IPS-11a (cell line): ENCODE results near the gene RAB15.

ENCODE experiments used
- H3K4me3 ChIP-seq: one replicate; pipeline ENCODE4 v1.5.1; 2013; ENCODE audit warnings: low read depth, low read length, control low read depth

Gene RAB15

DNA sequence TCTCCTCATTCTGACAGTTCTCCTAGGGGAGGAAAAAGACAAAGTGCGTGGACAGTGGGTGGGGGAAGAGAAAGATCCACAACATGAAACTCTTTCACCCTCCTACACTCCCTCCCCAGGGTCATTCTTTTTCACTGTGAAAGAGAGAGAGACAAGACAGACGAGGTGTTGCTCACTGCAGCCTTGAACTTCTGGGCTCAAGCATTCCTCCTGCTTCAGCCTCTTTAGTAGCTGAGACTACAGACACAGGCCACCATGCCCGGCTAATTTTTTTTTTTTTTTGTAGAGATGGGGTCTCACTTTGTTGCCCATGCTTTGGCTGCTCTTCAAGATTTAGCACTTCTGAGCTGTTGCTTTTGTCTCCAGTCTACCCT lies 32.3 kb downstream of the RAB15 start:
- H3K4me3 ChIP-seq: no peak overlapping the region

DNA sequence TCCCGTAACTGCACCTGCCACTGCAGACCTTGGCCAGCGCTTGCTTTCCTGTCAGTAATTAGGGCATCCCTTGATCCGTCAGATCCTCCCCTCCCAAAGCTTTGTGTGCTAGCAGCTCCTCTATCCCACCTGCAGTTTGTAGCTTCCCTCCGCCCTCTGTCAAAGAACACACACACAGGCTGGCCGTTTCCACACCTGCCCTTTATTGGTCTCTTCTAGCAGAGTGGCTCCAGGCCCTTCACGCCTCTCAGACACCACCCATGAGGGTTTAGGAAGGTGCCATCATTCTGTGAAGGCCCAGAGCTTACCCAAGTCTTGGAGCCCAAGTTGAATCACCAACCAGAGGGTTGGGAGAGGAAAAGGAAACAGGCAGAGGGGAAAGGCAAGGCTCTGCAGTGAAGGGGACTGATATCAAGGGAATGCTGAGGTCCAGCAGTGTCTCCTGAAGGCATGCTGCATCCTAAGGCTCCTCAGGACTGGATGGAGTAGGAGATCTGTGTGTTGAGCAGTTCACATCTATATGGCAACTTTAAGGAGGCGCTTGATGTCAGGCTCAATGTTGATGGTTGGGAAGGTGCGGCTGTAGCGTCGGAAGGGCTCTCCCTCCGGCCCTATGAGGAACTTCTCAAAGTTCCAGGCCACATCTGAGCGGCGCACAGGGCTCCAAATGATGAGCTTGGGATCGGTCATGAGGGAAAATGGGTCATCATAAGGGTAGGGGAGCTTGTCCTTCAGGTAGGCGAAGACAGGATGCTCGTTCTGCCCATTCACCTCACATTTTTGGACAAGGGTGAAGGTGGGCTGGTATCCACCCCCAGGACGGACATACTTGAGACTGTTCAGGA lies 32.9 kb downstream of the RAB15 start:
- no peak overlapping the region for H3K4me3 ChIP-seq

DNA sequence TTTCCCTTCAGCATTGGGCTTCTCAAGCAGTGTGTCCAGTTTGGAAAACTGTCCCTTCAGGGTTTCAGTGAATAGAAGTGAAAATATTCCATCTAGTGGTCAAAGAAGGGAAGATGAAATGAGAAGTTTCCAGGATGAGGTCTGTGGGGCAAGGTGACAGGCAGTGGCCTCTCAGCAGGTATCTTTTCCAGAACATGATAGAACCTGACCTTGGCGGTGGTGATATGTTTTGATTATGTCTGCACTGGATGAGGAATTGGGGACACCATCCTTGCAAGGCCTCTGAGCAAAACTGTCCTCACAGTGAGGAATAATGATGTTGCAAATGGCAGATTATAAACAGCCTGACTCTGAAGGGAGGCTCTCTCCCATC lies 34.3 kb downstream of the RAB15 start:
- no peak overlapping the region for H3K4me3 ChIP-seq

DNA sequence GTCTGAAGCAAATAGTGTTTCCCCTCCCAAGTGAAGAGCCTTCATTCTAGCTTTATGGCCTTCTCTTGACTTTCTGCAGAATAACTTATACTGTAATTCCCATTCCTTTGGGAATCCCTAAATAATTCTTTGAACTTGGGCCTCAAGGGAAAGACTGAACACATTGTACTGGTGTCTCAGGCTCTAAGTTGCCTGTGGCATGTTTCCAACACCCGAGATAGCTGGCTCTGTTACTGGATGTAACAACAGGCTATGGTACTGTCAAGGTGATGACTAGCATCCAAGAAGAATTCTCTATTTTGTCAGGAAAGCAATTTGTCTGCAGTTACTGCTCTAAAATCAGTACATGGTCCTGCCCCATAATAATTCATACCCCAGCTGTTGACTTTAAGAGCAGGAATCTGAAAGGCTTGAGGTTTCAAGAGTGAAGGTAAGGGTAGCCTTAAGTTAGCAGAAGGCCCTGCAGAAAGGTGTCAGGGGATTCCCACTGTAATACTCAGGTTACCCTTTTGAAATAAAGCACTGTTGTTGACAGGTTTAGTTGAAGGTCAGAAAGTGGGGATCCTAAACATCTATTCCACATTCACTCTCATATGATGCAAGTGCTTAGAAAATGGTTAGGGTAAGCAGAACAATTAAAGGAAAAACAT lies 34.8 kb downstream of the RAB15 start:
- no peak overlapping the region for H3K4me3 ChIP-seq

DNA sequence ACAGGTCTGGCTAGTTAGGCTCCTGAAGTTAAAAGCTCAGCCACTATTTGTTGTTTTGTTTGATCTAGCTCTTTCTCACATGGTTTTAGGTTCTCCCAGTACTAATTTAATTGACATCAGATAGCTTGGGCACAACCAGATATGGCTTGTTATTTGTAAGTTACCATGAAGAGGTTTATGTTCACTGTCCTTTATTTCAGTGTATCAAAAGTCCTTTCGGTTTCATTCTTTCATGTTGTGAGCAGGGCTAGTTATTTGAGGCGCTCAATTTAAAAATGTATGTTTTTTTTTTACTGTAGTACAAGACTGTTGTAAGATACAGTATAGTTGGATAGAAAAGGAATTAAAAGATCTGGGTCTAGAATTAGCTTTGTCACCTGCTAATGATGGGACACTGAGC lies 36.6 kb downstream of the RAB15 start:
- no peak overlapping the region for H3K4me3 ChIP-seq

DNA sequence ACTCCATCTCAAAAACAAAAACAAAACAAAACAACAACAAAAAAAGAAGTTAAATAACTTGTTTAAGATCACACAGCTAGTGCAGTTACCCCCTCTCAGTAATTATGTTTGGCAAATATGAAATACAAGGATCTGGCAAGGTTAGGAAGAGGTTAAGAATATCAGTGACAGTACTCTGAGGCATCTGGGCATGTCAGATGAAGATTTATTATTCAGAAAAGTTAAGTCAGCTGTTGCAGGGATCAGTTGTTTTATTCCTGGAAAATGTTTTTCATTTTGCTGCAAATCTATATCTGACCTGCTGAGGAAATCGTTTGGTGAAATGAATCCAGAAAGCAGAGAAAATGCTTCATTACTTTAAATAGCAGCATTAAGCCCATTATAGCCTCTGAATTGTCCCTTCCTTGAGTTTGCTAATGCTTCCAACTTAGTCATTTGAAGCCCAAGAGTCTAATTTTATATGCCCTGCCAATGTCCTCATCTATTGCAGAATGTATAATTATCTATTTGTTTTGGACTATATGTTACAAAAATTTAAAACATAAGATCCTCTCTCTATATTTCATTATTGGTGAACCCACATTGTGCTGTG lies 37.7 kb downstream of the RAB15 start:
- no peak overlapping the region for H3K4me3 ChIP-seq

DNA sequence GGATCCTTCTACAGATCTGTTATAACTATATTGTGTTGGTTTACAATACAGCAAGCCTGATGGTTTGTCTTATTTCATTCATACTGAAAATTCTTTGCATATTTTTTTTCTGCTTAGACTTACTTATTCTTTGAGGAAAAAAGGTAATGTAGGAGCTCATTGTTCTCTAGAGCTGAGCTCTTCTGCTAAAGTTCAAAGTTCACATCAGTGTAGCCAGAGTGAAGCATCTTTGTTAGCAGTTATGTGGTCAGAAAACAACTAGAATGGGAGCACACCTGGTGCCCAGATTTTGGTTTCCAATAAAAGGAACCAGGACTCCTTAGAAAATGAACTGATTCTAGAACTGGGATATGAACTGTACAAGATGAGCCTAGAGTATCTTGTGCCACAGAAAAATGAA lies 39.9 kb downstream of the RAB15 start:
- H3K4me3 ChIP-seq: no peak overlapping the region

DNA sequence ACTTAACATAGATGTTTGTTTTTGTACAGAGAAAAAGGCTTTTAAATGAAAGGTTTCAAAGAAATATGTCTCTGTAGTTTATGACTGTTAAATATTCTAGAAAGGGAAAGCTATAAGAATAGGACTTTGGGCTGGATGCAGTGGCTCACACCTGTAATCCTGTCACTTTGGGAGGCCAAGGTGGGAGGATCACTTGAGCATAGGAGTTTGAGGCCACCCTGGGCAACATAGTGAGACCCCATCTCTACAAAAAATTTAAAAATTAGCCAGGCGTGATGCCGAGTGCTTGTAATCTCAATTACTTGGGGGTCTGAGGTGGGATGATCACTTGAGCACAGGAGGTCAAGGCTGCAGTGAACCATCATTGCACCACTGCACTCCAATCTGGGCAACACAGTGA lies 41.0 kb downstream of the RAB15 start:
- H3K4me3 ChIP-seq: no peak overlapping the region

DNA sequence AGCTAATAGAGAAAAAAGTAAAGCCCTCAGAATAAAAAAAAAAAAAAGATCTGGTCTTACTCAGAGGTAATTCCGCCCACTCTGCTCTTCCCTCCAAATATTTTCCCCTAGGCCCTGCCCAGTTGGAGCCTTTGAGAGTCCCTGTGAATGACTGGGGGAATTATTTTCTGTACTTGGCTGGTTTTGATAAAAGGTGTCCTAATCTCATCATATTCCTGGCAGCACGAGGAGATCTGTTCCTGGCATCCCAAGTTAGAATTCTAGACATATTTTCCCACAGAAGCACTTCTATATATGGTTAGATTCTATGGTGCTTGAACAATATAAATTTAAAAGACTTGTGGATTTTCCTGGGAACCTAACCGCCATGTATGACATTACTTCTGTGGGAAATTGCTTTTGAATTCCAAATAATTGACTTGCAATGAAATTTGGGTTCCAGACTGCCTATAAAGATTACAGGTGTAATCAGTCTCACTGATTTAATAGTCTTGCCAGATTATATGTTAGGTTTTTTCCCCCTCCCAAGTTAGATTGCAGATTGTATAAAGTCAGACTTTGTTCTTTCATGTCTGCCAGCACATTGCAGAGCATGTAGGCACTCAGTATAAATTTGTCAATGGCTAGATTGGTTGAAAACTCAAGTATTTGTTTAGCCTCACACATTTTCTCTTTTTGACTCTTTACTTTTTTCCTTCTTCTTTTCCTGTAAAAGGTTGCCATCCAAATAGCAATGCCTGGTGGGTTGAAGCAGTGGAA lies 41.9 kb downstream of the RAB15 start:
- no peak overlapping the region for H3K4me3 ChIP-seq

DNA sequence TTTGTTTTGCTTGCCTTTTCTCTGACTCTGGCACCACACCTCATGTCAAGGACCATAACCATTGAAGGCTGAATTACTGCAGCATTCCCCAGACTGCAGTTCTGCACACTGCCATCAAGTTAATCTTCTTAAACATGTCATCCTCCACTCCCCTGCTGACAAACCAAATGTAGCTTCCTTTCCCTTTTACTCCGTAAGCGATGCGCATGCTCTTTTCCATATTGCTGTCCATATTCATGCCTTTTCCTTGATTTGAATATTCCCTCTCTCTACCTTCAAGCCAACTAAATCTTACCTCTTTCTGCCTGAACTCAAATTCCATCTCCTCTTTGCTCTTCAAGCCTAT lies 43.1 kb downstream of the RAB15 start:
- H3K4me3 ChIP-seq: no peak overlapping the region

DNA sequence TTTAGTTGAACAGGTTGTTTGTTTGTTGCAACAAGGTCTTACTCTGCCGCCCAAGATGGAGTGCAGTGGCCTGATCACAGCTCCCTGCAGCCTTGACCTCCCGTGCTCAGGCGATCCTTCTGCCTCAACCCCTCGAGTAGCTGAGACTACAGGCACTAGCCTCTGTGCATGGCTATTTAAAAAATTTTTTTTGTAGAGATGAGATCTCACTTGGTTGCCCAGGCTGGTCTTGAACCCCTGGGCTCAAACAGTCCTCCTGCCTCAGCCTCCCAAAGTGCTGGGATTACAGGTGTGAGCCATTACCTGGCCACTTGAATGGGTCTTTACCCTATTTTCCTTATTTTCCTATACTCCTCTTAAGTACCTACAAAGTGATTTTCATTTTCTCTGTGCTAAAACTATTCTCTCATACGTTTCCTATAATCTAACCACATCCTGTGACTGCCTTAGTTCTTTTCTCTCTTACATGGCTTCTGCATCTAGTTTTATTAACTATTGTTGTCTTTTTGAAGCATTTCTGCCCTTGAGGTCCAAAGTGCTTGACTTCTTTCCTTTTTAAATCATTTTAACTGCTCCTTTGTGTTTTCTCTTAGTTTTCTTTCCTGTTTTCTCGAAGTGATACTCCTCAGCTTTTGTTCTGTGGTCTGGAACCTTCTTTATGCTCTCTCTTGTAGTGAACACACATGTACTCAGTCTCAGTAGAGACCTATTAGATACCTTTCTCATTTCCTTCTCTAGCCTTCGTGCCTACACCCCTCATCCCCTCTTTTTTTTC lies 43.7 kb downstream of the RAB15 start:
- no peak overlapping the region for H3K4me3 ChIP-seq

DNA sequence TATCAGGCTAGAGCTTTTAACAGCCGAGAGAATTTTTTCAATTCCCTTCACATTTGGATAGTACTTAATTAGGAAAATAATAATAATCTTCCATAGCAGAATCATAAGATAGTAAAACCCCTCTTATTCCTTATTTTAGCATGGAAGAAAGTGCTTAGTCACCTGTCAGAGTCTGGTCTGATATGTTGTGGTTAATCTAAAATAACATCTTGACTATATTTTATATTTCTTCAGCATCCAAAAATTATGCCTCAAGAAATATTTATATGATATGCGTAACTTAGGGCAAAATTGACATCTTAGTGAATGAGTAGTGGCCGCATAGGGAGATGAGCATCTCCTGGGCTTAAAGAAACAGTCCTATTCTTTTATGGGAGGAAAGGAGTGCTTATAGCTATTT lies 45.1 kb downstream of the RAB15 start:
- H3K4me3 ChIP-seq: no peak overlapping the region

DNA sequence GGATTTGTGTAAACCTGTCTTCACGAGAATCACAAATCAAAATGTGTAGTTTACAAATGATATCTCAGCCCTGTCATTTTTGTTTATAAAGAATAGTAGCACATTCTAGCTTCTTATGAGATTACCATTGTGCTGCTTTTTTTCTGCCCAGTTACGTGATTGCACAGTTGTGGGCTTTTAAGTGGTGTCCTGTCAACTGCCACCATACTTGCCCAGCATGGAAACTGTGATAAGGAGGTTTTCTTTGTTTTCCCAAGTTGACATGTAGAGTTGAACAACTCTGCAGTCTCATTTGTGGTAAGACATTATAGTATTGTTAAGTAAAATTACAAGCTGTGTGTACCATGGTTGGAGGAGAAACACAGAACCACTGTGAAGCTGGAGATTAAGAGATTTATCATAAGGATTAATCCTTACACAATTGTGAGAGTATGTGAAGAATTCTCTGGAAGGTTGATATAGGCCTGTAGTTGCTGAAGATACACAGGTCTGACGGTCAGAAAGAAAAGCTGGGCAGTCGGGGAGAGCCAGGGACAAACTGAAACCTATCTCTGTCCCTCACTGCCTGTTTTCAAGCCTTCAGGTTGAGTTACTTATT lies 45.6 kb downstream of the RAB15 start:
- no peak overlapping the region for H3K4me3 ChIP-seq

DNA sequence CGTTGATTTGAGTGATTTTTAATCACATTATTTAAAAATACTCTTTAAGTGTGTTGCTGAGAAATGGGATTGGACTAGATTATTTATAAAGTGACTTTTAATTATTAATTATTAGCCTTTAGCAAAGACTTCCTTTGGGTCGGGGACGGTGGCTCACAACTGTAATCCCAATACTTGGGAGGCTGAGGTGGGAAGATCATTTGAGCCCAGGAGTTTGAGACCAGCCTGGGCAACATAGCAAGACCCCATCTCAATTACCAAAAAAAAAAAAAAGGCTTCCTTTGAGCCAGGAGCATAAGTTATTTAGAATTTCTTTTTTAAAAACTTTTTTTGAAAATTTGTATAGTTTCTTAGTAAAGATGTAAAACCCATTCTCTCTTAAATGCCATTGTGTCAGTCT lies 49.1 kb downstream of the RAB15 start:
- no peak overlapping the region for H3K4me3 ChIP-seq

DNA sequence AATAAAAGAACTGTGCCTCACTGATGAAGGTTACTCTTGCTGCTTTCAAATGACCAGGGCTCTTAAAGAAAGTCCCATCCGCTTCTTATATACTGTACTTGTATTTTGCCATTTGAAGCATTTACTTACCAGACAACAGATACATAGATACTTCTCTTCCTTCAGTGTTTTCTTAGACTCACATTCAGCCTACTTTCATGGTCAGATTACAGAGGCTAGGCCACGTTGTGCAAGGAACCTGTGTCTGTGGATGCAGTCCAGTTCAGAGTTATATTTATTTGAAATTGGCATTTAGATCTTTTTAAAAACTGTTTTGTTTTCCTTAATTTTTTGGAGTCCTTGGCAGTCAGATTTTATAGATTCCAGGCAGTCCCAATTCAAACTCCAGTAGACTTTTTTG lies 51.7 kb downstream of the RAB15 start:
- H3K4me3 ChIP-seq: no peak overlapping the region

DNA sequence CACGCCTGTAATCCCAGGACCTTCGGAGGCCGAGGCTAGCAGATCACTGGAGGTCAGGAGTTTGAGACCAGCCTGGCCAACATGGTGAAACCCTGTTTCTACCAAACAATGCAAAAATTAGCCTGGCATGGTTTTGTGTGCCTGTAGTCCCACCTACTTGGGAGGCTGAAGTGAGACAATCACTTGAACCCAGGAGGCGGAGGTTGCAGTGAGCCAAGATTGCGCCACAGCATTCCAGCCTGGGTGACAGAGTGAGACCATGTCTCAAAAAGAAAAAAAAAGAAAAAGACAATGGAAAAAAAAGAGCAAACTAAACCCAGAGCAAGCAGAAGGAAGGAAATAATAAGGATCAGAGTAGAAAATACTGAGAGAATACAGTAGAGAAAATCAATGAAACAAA lies 52.5 kb downstream of the RAB15 start:
- H3K4me3 ChIP-seq: no peak overlapping the region

DNA sequence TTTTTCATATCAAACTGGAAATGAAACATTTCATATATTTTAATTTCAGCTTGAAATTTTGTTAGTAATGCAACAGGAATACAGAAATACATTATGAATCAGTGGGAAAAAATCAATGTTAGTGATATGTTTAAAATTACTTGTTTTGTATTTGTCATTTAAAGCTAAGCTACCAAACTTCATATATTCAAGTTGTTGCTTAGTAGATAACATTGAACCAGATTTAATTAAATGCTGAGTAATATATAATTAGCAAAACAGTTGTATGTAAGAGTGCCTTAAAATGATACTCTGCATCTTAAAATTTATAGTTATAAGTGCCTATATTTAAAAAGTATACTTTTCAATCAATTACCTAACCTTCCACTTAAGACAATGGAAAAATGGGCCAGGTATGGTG lies 52.9 kb downstream of the RAB15 start:
- H3K4me3 ChIP-seq: no peak overlapping the region

DNA sequence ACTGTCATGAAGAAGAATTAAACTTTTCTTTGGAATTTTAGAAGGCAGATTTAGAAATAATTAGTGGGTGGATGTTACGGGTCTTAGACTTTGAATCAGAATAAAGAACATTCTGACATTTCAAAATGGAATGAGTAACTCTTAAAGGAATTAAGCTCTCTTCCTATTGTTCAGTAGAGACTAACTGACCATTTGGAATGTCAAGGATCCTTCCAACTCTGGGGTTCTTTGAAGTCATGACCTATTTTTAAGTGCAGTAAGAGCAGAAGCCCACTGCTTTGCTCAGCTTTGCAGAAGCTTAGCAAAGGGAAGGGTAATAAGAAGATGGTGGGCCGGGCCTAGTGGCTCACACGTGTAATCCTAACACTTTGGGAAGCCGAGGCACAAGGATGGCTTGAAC lies 53.9 kb downstream of the RAB15 start:
- no peak overlapping the region for H3K4me3 ChIP-seq

DNA sequence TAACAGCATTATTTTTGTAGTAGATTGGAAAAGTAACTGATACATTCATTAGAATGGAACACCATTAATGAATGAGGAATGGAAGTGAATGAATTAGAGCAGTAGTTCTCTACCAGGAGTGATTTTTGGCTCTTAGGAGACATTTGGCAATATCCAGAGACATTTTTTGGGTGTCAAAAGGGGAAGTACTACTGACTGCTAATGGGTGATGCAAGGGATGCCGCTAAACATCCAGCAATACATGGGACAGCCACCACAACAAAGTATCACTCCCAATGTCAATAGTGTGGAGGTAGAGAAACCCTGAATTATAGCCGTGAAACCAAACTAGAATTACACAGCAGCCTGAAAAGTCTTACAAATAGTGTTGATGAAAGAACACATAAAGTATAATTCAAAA lies 56.3 kb downstream of the RAB15 start:
- H3K4me3 ChIP-seq: no peak overlapping the region

DNA sequence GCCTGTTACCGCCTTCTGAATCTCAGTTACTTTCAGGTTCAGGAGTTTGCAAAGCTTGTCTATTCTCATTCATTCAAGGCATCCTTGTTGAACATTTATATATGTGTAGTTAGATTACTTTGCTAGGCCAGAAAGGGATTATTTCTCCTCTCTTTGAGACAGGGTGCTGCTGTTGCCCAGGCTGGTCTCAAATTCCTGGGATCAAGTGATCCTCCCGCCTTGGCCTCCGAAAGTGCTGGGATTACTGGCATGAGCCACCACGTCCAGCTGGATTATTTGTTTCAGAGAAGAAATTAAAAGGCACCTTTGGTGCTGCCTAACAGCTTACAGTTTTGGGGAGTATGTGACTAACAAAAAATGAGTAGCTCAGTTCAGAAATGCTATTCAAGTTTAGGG lies 57.1 kb downstream of the RAB15 start:
- H3K4me3 ChIP-seq: peak overlapping the region; percentile 95
